Fibroblast of lung (primary cell): ENCODE measurements around the gene KCNJ14.

Experiments
- CTCF ChIP-seq, 2 donors: IDR thresholded peaks in 1 of 2; conservative IDR thresholded peaks in 1 of 2; 1 replicate in 1 of 2; 2 replicates in 1 of 2; pipeline ENCODE4 v1.5.1; 2011 to 2012; ENCODE audit warnings: low read length in 2 of 2, control low read depth in 1 of 2, inconsistent platforms in 1 of 2, low read depth in 1 of 2, mild to moderate bottlenecking in 1 of 2
- EZH2 ChIP-seq: IDR thresholded peaks from 2 replicates; pipeline ENCODE4 v1.5.1; 2012; ENCODE audit warnings: low read length, control low read depth, mild to moderate bottlenecking; ENCODE audit errors: missing control alignments

GRCh38 chr19:48511800-48512503, 56.6 kb downstream of the KCNJ14 start, which contains the start of gene LMTK3:
- TF ChIP-seq CTCF (conservative IDR thresholded peaks at IDR 0.05 in 1 of 2, IDR thresholded peaks at IDR 0.05 in 1 of 2; ENCODE audit: low read depth in 1 of 2, low read length in 2 of 2) (no peak), EZH2 (no peak)
